ENCODE results near the gene CXCL14.

CXCL14 gene

GRCh38 chr5:135559354-135559753, 19.4 kb downstream of the CXCL14 start:
- TF ChIP-seq CTCF (IDR thresholded peaks at IDR 0.05) = no peak

- no peak for TF ChIP-seq CTCF (IDR thresholded peaks at IDR 0.05)
Measured at GRCh38 chr5:135557076-135557838, 21.5 kb downstream of the CXCL14 start.

GRCh38 chr5:135556620-135557019, 22.2 kb downstream of the CXCL14 start:
- TF ChIP-seq CTCF (IDR thresholded peaks at IDR 0.05) = no peak

- no peak for TF ChIP-seq CTCF (IDR thresholded peaks at IDR 0.05)
Measured at GRCh38 chr5:135555530-135555929, 23.3 kb downstream of the CXCL14 start.

GRCh38 chr5:135553688-135554462, 24.9 kb downstream of the CXCL14 start:
- TF ChIP-seq CTCF (IDR thresholded peaks at IDR 0.05) = peak; percentile 64

GRCh38 chr5:135551593-135552447, 27.0 kb downstream of the CXCL14 start:
- TF ChIP-seq CTCF (IDR thresholded peaks at IDR 0.05) = peak; percentile 87

- TF ChIP-seq CTCF (IDR thresholded peaks at IDR 0.05) = no peak; the same call in 1 of the 2 replicates
Measured at GRCh38 chr5:135549413-135549812, 29.4 kb downstream of the CXCL14 start.

All from LNCAP (cell line).